Measurements from ENCODE around the gene ZNF184. TPM values are rescaled to one million over a fixed set of nuclear protein-coding genes. Genes with fewer than 3 reads are reported as not detected.
A peak's percentile ranks its signal among the peaks of the same experiment; 100 is the strongest.

Gene ZNF184
- total and polyA plus RNA-seq, 9 of the 15 experiments (the other 6 are each of a cell fraction or from before 2014, with no cell fraction given) = 7.6 to 22.2 (median 12.8) TPM

- in situ Hi-C loops (cut with MboI) (no loop called here), intact Hi-C loops (cut with micrococcal nuclease) (loop anchor here (10.0 kb wide), 1 partner anchor 388 kb away; a partner anchor contains a TSS)
- TF ChIP-seq SLC30A9 (CRISPR knock-in tag; IDR thresholded peaks at IDR 0.05) = no peak
- TF ChIP-seq SPI1 (IDR thresholded peaks at IDR 0.05; ENCODE audit: borderline replicate concordance, low read depth, low read length) = peak; percentile 69; the same call in 1 of the 2 replicates
- TF ChIP-seq E2F3 (CRISPR knock-in tag; IDR thresholded peaks at IDR 0.05) = no peak
- TF ChIP-seq ZFX (CRISPR knock-in tag; IDR thresholded peaks at IDR 0.05) = no peak
- no peak for TF ChIP-seq PURB (CRISPR knock-in tag; IDR thresholded peaks at IDR 0.05; ENCODE audit: low read depth)
- TF ChIP-seq ARID3A (IDR thresholded peaks at IDR 0.05; ENCODE audit: borderline replicate concordance, low read depth, low read length) = no peak
- no peak for TF ChIP-seq NRF1 (conservative IDR thresholded peaks at IDR 0.05 in 1 of 2, IDR thresholded peaks at IDR 0.05 in 1 of 2)
- TF ChIP-seq MEF2A (IDR thresholded peaks at IDR 0.05; ENCODE audit: control insufficient read depth, low read depth, low read length) = no peak
- TF ChIP-seq MTA3 (IDR thresholded peaks at IDR 0.05; ENCODE audit: borderline replicate concordance) = no peak
- TF ChIP-seq SREBF1 (IDR thresholded peaks at IDR 0.05; ENCODE audit: borderline replicate concordance, low read depth, low read length) = no peak
- no peak for TF ChIP-seq ZNF561 (CRISPR knock-in tag; conservative IDR thresholded peaks at IDR 0.05)
- TF ChIP-seq ZBTB49 (CRISPR knock-in tag; IDR thresholded peaks at IDR 0.05; ENCODE audit: borderline replicate concordance) = no peak
- peak; percentile 13 for TF ChIP-seq TBP (optimal IDR thresholded peaks at IDR 0.05; ENCODE audit: low read depth, low read length)
- no peak for TF ChIP-seq NKRF (IDR thresholded peaks at IDR 0.05; ENCODE audit: borderline replicate concordance)
Measured at GRCh38 chr6:27507041-27507956, 34.4 kb upstream of the ZNF184 start.

More at GRCh38 chr6:27507041-27507956, 34.4 kb upstream of the ZNF184 start:
- Histone ChIP-seq H3K4me2 (ENCODE audit: insufficient read depth, low read length) (peak overlapping the region; percentile 14; the same call in 1 of the 2 replicates), H3K9me3 (replicated peaks; ENCODE audit: control insufficient read depth, insufficient read depth, low read depth, low read length) (no peaks in the 10 kb centered on the region), H2AFZ (ENCODE audit: low read depth, low read length) (peak overlapping the region; percentile 18), H3K27me3 (ENCODE audit: control insufficient read depth in 2 of 2, insufficient read depth in 2 of 2, low read length in 2 of 2) (no peaks in the 10 kb centered on the region), H3K4me3 (no peak overlapping the region), H3K36me3 (ENCODE audit: control insufficient read depth, insufficient read depth, low read length) (no peaks in the 10 kb centered on the region), H3K79me2 (ENCODE audit: control insufficient read depth, insufficient read depth, low read length) (no peaks in the 10 kb centered on the region), H3K4me1 (replicated peaks in 1 of 2; ENCODE audit: control insufficient read depth in 2 of 2, insufficient read depth in 2 of 2, low read length in 2 of 2) (peaks cover 8 to 29% of the 10 kb centered on the region in 2 experiments), H3K9me1 (ENCODE audit: control insufficient read depth, insufficient read depth, low read length) (peaks cover 2% of the 10 kb centered on the region), H4K20me1 (replicated peaks; ENCODE audit: control insufficient read depth, insufficient read depth, low read length) (no peaks in the 10 kb centered on the region; the same call in 1 of the 2 replicates), H3K9ac (ENCODE audit: insufficient read depth in 1 of 2, low read depth in 2 of 2, low read length in 2 of 2) (no peak overlapping the region), H3K27ac (ENCODE audit: extremely low read depth, low read depth, low read length) (no peak overlapping the region)
- no peak for FAIRE-seq
- WGBS (ENCODE audit: insufficient coverage, low coverage, missing lambda C conversion rate) = 32% methylated on average over 8 of the region's 9 CpGs
- CTCF ChIA-PET (ENCODE audit: low intra/inter-chr PET ratio) = no interaction called here
- no TSS peak for BruUV-seq (replicated peaks)
- POLR2A ChIA-PET = interaction anchor here (1.0 to 5.6 kb wide), 6 partner anchors 11 to 270 kb away, joined by 3 to 35 read pairs (median 4); no protein-coding TSS in a partner anchor
- no peak for DNase-seq (ENCODE audit: extremely low read depth in 1 of 4, low spot score in 3 of 4)
- ATAC-seq = no peak

Measured in K562 (cell line).